GM12878 (cell line): ENCODE results near the gene FMO3. TPM values are rescaled to one million over a fixed set of nuclear protein-coding genes. Genes with fewer than 3 reads are reported as not detected.
A peak's percentile ranks its signal among the peaks of the same experiment; 100 is the strongest.

Source experiments
- ATAC-seq: fragments of 200-7000 bp; cut with Tn5 transposase; 3 replicates; pipeline ENCODE4 v1.9.1; 2020; ENCODE audit warnings: mild to moderate bottlenecking, moderate library complexity
- Bru-seq: library from RNA; stranded (reverse); fragments of 400-500 nt; gene quantifications from one replicate; lab custom pipeline; 2021; lab: Mats Ljungman, UMichigan
- BruChase-seq, 2 experiments: library from RNA; stranded (reverse); fragments of 400-500 nt; gene quantifications; one replicate each; lab custom pipeline; 2021; lab: Mats Ljungman, UMichigan
- BruUV-seq: library from RNA; stranded (reverse); fragments of 400-500 nt; replicated peaks from 2 replicates; lab custom pipeline; 2021; lab: Mats Ljungman, UMichigan
- CTCF ChIA-PET: fragments of 300-600 bp; sonication (Branson Sonifier 250); formaldehyde crosslinking; extraction: SDS; loops from one replicate; lab custom pipeline; 2021; ENCODE audit warnings: inconsistent platforms; lab: Yijun Ruan, JAX
- POLR2A ChIA-PET: fragments of 350-600 bp; formaldehyde crosslinking; extraction: SDS; loops from one replicate; lab custom pipeline; 2021; ENCODE audit warnings: inconsistent platforms; lab: Charles Lee
- RAD21 ChIA-PET: fragments of 300-600 bp; sonication (Branson Sonifier 250); formaldehyde crosslinking; loops from one replicate; lab custom pipeline; 2023; ENCODE audit warnings: antibody characterized with exemption; ENCODE audit not compliant: unreplicated experiment; lab: Charles Lee
- SMC1A ChIA-PET: fragments of 300-600 bp; sonication (Branson Sonifier 250); formaldehyde crosslinking; loops from one replicate; lab custom pipeline; 2023; ENCODE audit not compliant: unreplicated experiment, uncharacterized antibody; lab: Charles Lee
- DNase-seq: peaks from one replicate; pipeline ENCODE4 v3.0.0-alpha.2; 2011; ENCODE audit warnings: low read depth, low spot score
- FAIRE-seq: peaks from 3 replicates; lab custom pipeline; 2011; peaks lifted over from hg19 to GRCh38; lab: Jason Lieb, UNC
- H2AFZ ChIP-seq: 2 replicates; pipeline ENCODE4 v1.6.0; 2011; ENCODE audit warnings: low read depth, low read length, control low read depth; ENCODE audit not compliant: control insufficient read depth
- H3K27ac ChIP-seq: 2 replicates; pipeline ENCODE4 v1.5.1; 2011; ENCODE audit warnings: control low read depth; ENCODE audit not compliant: control insufficient read depth, insufficient read depth
- H3K27me3 ChIP-seq, 2 experiments: replicated peaks in 1 of 2; 2 replicates each; pipeline versions ENCODE4 v1.6.0 to v1.6.1; 2011; ENCODE audit warnings: low read length in 1 of 2; ENCODE audit not compliant: control insufficient read depth in 2 of 2, insufficient read depth in 2 of 2
- H3K36me3 ChIP-seq, 2 experiments: 2 replicates each; pipeline ENCODE4 v1.5.1; 2011; ENCODE audit warnings: low read length in 1 of 2; ENCODE audit not compliant: control insufficient read depth in 2 of 2, insufficient read depth in 2 of 2
- H3K4me1 ChIP-seq: 2 replicates; pipeline ENCODE4 v1.6.1; 2011; ENCODE audit warnings: mild to moderate bottlenecking, low read length, moderate library complexity, mixed read lengths; ENCODE audit not compliant: control insufficient read depth, insufficient read depth
- H3K4me2 ChIP-seq: 2 replicates; pipeline ENCODE4 v1.6.0; 2011; ENCODE audit warnings: control low read depth; ENCODE audit not compliant: control insufficient read depth, insufficient read depth
- H3K4me3 ChIP-seq: fragments of 200-600 bp; sonication (generic); 2 replicates; pipeline ENCODE4 v1.5.1; 2016
- H3K79me2 ChIP-seq: 2 replicates; pipeline ENCODE4 v1.6.0; 2011; ENCODE audit warnings: low read length; ENCODE audit not compliant: control insufficient read depth, insufficient read depth
- H3K9ac ChIP-seq: 2 replicates; pipeline ENCODE4 v1.8.0; 2011; ENCODE audit warnings: low read length, control low read depth, mixed read lengths; ENCODE audit not compliant: control insufficient read depth, insufficient read depth
- H3K9me3 ChIP-seq: replicated peaks from 3 replicates; pipeline ENCODE4 v1.5.1; 2011; ENCODE audit warnings: mild to moderate bottlenecking, low read length; ENCODE audit not compliant: control insufficient read depth, insufficient read depth
- H4K20me1 ChIP-seq: 2 replicates; pipeline ENCODE4 v1.6.0; 2011; ENCODE audit not compliant: control insufficient read depth, insufficient read depth
- PKNOX1 ChIP-seq: fragments of 450-650 bp; IDR thresholded peaks from 2 replicates; pipeline ENCODE4 v1.6.1; 2016; ENCODE audit warnings: mild to moderate bottlenecking
- SIN3A ChIP-seq: IDR thresholded peaks from 2 replicates; pipeline ENCODE4 v1.6.1; 2012; ENCODE audit warnings: low read depth, low read length, improper control_type of control experiment
- WGBS: methylation state at CpG from one replicate; pipeline ENCODE4 v1.1.6; 2016; ENCODE audit warnings: low lambda C conversion rate; ENCODE audit not compliant: insufficient replicate concordance, insufficient coverage; ENCODE audit errors: missing lambda C conversion rate; 5-methylcytosine and 5-hydroxymethylcytosine counted together
- in situ Hi-C: fragments of 300-500 bp; cut with MboI; formaldehyde crosslinking; loops from 9 replicates; pipeline ENCODE4 v1.14.3; 2018; ENCODE audit warnings: mixed read lengths
- intact Hi-C: fragments of 100-400 bp; cut with micrococcal nuclease; formaldehyde crosslinking; loops from one replicate; pipeline ENCODE4 v1.14.2; 2022; ENCODE audit not compliant: unreplicated experiment
- long read RNA-seq, 2 experiments: library from polyadenylated mRNA; unstranded; transcript quantifications; one replicate each; pipeline ENCODE4 v2.0.0, GENCODE V29; 2019 to 2020
- polyA minus RNA-seq, 3 experiments: library from RNA; depleted of rRNA, polyadenylated mRNA; stranded (reverse); fragments of >200 nt; gene quantifications; 2 replicates each; pipeline ENCODE4 v1.2.3, GENCODE V29; 2011
- polyA plus RNA-seq, 11 experiments: library from polyadenylated mRNA; depleted of rRNA in 4 of 11; unstranded in 6 of 11; stranded (reverse) in 5 of 11; fragments of >200 nt; fragmentation: Nextera tagmentation in 4 of 11; fragmentation: Illumina TruSeq in 1 of 11; extraction: Ambion mirVana in 4 of 11; extraction: Trizol in 1 of 11; gene quantifications; 1 replicate in 1 of 11; 2 replicates in 10 of 11; pipeline versions ENCODE4 v1.2.1 to v1.2.3, GENCODE V29; 2011 to 2016; ENCODE audit warnings: inconsistent platforms in 2 of 11, missing spikeins in 2 of 11, low read depth in 1 of 11
- total RNA-seq, 4 experiments: library from RNA; depleted of rRNA in 3 of 4; stranded (reverse); fragments of >200 nt in 3 of 4; fragmentation: Illumina TruSeq in 1 of 4; extraction: Trizol in 1 of 4; gene quantifications; 2 replicates each; pipeline versions ENCODE4 v1.2.1 to v1.2.3, GENCODE V29; 2013 to 2021

FMO3 gene
- total RNA-seq (2013; cell fraction: nucleolus; rRNA removed): not detected in 2 replicates
- total RNA-seq (2014; rRNA removed) (not detected in 2 replicates), total RNA-seq (2014; rRNA removed; fragmentation: Illumina TruSeq; extraction: Trizol) (not detected in 2 replicates), total RNA-seq (2021) (0.08 and 0.10 TPM in 2 replicates), polyA plus RNA-seq (2011; rRNA removed) (0.08 and 0.46 TPM in 2 replicates), polyA plus RNA-seq (2014; fragmentation: Illumina TruSeq; extraction: Trizol) (not detected in 2 replicates), polyA plus RNA-seq (2014; fragmentation: Nextera tagmentation; extraction: Ambion mirVana) (not detected), polyA plus RNA-seq (2014; rRNA removed) (not detected in 2 replicates), polyA plus RNA-seq (2016; fragmentation: Nextera tagmentation; extraction: Ambion mirVana) (not detected), polyA minus RNA-seq (2011; rRNA and poly(A)+ RNA removed) (0.10 TPM in 1 of 2 replicates, not detected in the other), Bru-seq, nascent RNA (not detected), BruChase-seq, experiment 1, labeled RNA remaining after a 6-hour chase (percentile 4 among the genes with signal in this experiment), BruChase-seq, experiment 2, labeled RNA remaining after a 2-hour chase (percentile 13 among the genes with signal in this experiment)
- polyA plus RNA-seq (2011; ENCODE audit: low read depth): not detected
- 0.07 TPM in 1 of 2 replicates, not detected in the other for polyA plus RNA-seq (2011; cell fraction: cytosol; rRNA removed)
- 0.12 and 0.16 TPM in 2 replicates for polyA plus RNA-seq (2011; cell fraction: nucleus; rRNA removed)
- polyA plus RNA-seq (2012): not detected in 2 replicates
- polyA minus RNA-seq (2011; cell fraction: cytosol; rRNA and poly(A)+ RNA removed): not detected in 2 replicates
- polyA minus RNA-seq (2011; cell fraction: nucleus; rRNA and poly(A)+ RNA removed): not detected in 2 replicates
- long read RNA-seq, experiment 1, partial matches to known transcripts: 0 of 1 reads
- long read RNA-seq, experiment 1, other reads (novel, unspliced or antisense): 1 of 1 reads
- long read RNA-seq, experiment 2: 0 reads

GRCh38 chr1:171090604-171091003, at the start of gene FMO3:
Gene FMO3 (plus strand): TSS chr1:171090905. CDS start chr1:171092659, 1,754 bp downstream.
- Histone ChIP-seq H3K36me3 (no peaks in the 10 kb centered on the region), H3K79me2 (no peaks in the 10 kb centered on the region), H2AFZ (no peak within 1 kb of the TSS), H3K9me3 (no peaks in the 10 kb centered on the region), H3K4me1 (no peaks in the 10 kb centered on the region), H3K27me3 (no peaks in the 10 kb centered on the region), H3K9ac (no peak within 1 kb of the TSS), H3K27ac (no peak within 1 kb of the TSS), H3K4me3 (no peak within 1 kb of the TSS), H3K4me2 (no peak within 1 kb of the TSS), H4K20me1 (no peaks in the 10 kb centered on the region)
- TF ChIP-seq SIN3A (no peak), PKNOX1 (0 out of 2 replicates have a peak, but pooled peaks have one; percentile 13)
- FAIRE-seq (no peak), DNase-seq (no peak), ATAC-seq (no peak)
- CTCF ChIA-PET: interaction anchor here (1.9 kb wide), 1 partner anchor 9 kb away, joined by 8 read pairs; no protein-coding TSS in a partner anchor
- RAD21 ChIA-PET: no interaction called here
- intact Hi-C loops (no loop called here), in situ Hi-C loops (no loop called here)
- POLR2A ChIA-PET: no interaction called here
- 43% methylated on average over 5 of the region's 5 CpGs for WGBS
- no TSS peak for BruUV-seq
- SMC1A ChIA-PET: interaction anchor here (0.6 to 1.1 kb wide), 2 partner anchors 11 to 12 kb away, joined by 3 read pairs; no protein-coding TSS in a partner anchor
